GM12872 (cell line): Measurements from ENCODE around the gene TMEM51.

ENCODE experiments used
- TF ChIP-seq, protein P1 (sequence below): IDR thresholded peaks from 3 replicates; pipeline ENCODE4 v1.5.1; 2011; ENCODE audit warnings: low read depth, mild to moderate bottlenecking, low read length, moderate library complexity; ENCODE audit not compliant: insufficient read depth

TMEM51 gene, protein sequence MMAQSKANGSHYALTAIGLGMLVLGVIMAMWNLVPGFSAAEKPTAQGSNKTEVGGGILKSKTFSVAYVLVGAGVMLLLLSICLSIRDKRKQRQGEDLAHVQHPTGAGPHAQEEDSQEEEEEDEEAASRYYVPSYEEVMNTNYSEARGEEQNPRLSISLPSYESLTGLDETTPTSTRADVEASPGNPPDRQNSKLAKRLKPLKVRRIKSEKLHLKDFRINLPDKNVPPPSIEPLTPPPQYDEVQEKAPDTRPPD

DNA sequence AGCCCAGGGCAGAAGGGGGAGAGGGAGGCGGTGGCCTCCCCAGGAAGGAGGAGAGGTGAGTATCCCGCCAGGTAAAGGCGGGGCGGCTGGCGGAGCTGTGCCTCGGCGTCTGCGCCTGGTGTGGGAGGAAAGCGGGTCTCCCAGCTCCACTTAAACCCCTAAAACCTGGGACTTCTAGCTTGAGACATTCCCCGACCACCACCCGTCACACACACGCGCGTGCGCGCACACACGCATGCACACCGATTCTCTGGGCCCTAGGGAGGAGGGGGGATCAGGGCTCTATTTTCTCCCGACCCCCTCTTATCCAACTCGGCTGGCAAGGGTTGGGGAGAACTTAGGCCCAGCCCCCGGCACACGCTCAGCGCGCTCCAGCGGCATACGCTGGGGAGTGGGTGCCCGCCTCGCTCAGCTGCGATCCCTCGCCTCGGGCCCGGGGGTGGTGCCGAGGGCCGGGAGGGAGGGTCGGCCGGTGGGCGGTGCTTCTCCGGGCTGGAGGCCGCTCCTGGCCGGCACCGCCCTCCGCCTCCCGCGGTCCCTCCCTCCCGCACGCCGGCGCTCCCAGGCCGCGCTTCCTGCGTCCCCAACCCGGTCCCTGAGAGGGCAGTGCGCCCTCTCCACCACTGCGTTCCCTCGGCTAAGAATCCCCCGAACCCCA lies at the start of gene TMEM51:
Gene TMEM51, plus strand, starts transcription at position 564 of the 658 bp plus-strand sequence. CDS start 61,341 bp downstream, outside the sequence.
- TF ChIP-seq, protein P1, sequence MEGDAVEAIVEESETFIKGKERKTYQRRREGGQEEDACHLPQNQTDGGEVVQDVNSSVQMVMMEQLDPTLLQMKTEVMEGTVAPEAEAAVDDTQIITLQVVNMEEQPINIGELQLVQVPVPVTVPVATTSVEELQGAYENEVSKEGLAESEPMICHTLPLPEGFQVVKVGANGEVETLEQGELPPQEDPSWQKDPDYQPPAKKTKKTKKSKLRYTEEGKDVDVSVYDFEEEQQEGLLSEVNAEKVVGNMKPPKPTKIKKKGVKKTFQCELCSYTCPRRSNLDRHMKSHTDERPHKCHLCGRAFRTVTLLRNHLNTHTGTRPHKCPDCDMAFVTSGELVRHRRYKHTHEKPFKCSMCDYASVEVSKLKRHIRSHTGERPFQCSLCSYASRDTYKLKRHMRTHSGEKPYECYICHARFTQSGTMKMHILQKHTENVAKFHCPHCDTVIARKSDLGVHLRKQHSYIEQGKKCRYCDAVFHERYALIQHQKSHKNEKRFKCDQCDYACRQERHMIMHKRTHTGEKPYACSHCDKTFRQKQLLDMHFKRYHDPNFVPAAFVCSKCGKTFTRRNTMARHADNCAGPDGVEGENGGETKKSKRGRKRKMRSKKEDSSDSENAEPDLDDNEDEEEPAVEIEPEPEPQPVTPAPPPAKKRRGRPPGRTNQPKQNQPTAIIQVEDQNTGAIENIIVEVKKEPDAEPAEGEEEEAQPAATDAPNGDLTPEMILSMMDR = no peak

DNA sequence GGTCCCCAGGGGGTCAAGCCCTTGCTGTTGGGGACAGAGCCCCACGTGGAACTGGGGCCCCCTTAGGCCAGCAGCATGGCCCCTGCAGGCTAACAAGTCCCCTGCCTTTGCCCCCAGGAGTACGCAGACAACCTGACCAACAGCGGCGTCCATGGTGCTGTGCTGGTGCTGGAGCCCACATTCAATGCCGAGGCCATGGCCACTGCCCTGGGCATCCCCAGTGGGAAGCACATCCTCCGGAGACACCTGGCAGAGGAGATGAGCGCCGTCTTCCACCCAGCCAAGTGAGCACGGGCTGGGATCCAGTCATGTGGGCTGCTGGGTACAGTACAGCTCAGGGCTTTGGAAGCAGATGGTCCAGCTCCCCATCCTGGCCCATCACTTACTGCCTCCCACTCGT lies 49.6 kb upstream of the TMEM51 start:
- TF ChIP-seq, protein P1 = no peak

DNA sequence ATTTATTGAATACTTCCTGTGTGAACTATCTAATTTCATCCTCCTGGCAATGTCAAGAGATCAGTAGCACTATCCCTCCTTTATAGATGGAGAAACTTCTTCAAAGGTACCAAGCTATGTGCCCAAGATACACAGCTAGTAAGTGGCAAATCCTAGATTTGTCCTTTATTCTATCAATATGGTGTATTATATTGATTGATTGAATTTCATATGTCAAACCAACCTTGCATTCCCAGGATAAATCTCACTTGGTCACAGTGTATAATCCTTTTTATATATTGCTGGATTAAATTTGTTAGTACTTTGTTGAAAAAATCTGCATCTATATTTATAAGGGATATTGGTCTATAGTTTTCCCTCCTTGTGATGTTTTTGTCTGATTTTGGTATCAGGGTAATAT lies 48.8 kb upstream of the TMEM51 start:
- TF ChIP-seq, protein P1 = no peak

DNA sequence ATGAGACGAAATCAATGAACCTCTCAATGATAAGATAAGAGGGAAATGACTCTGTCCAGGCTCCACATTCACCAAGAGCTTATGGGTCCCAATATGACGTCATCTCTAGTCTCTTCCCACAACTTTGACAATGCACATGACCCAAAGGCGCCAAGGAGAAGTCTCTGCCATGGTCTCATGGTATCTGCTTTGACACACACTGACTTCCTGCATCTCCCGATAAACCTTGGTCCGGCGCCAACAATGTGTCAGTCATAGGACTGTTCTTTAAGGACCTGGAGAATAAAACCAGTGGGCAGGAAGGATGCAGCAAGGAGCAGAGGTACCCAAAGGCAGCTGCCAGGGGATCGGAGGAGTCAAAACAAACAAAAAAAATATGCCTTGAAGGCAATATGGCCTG lies 46.9 kb upstream of the TMEM51 start:
- TF ChIP-seq, protein P1 = no peak

DNA sequence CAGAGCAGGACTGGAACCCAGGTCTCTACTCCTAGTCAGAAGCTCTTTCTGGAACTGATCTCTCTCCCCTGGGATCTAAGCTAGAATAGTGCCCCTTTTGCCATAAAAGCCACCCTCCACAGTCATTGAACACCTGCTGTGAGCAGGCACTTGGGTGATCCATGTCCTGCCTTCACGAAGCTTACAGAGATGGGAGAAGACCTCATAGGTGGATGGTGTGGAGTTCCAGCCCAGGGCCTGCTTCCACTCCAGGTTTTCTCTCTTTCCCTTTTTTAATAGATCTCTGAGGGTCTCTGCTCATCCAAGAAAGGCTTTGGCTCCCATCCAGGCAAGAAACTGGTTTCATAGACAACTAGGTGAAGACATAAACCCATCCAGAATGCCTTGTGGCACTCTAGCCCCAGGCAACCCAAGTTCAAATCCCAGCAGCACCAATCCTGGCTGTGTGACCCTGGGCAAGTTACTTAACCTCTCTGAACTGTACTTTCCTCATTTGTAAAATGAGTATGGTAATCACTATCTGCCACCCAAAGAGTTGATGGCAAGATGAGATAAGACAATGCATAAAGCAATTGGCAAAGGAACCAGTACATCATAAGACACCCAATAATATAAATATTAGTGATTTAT lies 46.4 kb upstream of the TMEM51 start:
- TF ChIP-seq, protein P1 = no peak

DNA sequence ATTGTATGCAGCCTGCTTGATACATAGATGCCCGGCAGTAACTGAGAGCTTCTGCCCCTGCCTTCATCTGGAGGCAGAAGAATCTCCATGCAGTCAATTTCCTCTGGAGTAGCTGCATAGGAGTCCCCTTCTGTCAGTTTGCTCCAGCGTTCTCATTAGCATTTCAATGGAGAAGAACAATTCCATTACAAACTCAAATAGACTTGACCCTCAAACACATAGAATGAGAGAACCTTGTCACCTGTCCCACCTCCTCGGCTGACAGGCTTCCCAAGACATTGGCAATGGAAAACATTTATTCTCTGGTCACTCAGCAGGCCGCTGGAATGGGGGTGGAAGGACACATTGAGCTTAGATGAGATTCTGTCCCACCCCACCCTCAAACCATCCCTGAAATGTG lies 45.6 kb upstream of the TMEM51 start:
- TF ChIP-seq, protein P1 = no peak

DNA sequence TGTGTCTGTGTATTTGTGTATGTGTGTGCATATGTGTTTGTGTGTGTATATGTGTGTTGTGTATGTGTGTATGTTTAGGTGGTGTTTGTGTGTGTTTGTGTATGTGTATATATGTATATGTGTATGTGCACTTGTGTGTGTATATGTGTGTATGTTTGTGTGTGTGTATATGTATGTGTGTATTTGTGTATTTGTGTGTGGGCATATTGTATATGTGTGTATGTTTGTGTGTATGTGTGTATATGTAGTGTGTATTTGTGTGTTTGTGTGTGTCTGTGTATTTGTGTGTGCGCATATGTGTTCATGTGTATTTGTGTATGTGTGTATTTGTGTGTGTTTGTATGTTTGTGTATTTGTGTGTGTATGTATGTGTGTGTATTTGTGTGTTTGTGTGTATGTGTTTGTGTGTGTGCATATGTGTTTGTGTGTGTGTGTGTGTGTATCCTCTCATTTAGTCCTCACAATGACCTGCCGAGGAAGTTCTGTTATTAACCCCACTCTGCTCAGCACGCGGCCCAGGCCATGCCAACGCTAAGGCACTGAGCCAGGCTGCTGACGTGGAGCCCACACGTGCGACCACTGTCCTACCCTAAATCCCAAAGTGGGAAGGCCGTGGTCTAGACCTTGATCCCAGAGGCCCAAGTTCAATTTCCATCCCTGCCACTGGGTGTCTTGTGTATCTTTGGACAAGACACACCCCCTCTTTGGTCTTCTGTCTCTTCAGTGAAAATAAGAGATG lies 43.2 kb upstream of the TMEM51 start:
- TF ChIP-seq, protein P1 = no peak
